Renal cortex interstitium (tissue), 11 donors: ENCODE data around the gene GNAT2. TPM values are rescaled to one million over a fixed set of nuclear protein-coding genes. Genes with fewer than 3 reads are reported as not detected.

ENCODE experiments used
- DNase-seq, 11 donors: peaks; one replicate each; pipeline ENCODE4 v3.0.0-alpha.2; 2013; ENCODE audit warnings: low read depth in 9 of 11, low spot score in 4 of 11; ENCODE audit errors: extremely low read depth in 1 of 11
- polyA plus RNA-seq, 3 donors: library from polyadenylated mRNA; unstranded; fragments of 120-200 nt; gene quantifications; one replicate each; pipeline ENCODE4 v1.2.1, GENCODE V29; 2013; ENCODE audit not compliant: insufficient read length in 3 of 3

GNAT2 gene
- polyA plus RNA-seq, 3 donors: not detected

DNA sequence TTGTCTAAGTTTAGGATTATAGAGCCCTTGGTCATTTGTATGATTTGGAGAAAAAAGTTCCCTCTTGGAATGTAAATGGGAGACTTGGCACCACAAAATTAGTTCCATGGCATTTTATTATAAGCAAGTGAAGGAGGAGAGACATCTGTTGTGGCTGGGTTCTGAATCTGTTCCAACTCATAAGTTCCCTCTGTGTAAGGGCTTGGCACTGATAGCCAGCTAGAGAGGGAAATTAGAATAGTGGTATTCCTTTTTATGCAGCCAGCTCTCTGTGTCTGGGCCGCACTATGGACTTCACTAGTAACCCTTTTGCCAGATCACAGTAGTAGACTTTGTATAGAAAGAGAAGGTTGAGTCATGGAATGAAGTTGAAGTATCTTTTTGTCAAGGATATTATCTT is 39.9 kb downstream of the GNAT2 start:
- no peak for DNase-seq

DNA sequence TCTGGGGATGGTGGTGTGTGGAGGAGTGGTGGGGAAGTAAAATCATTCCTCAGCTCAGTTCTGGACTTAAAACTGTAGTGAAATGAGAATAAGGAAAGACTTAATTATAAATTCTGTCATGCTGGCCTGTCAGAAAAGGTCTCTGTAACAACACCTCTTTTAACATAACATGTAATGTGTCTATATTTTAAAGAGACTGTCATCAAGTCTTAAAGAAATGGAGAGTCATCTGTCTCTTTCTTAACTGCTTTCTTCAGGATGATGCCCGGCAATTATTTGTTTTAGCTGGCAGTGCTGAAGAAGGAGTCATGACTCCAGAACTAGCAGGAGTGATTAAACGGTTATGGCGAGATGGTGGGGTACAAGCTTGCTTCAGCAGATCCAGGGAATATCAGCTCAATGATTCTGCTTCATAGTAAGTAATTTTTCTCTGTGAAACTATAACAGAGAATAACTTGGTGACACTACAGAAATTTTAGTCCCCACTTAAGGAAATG is 40.4 kb downstream of the GNAT2 start:
- DNase-seq: no peak

DNA sequence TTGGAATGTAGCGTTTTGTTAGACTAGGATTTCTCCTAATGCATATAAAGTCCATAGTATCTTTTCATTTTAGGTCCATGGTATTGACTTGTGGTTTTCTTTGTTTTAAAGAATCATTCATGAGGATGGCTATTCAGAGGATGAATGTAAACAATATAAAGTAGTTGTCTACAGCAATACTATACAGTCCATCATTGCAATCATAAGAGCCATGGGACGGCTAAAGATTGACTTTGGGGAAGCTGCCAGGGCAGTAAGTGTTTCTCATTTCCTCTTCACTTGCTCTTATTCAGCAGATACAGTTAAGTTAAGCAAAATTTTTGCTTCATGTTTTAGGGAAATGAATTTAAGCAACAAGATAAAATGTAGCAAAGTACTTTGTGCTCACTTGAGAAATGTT is 45.6 kb downstream of the GNAT2 start:
- DNase-seq: no peak

DNA sequence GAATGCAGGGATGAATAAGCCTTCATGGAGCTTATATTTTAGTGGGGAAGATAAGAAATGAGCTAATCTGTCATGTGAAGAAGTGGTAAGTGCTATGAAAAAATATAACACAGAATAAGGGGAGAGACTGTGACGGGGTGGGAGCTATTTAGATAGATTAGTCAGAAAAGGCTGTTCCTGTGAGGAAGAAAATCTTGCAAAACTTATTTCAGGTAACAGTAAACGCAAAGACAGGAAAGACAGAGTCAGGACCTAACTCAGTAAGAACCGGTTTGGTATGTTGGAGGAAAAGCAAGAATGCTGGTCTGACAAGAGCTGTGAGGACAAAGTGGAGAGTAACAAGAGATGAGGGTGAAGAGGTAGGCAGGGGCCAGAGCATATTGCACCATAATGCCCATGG is 49.0 kb downstream of the GNAT2 start:
- no peak for DNase-seq

DNA sequence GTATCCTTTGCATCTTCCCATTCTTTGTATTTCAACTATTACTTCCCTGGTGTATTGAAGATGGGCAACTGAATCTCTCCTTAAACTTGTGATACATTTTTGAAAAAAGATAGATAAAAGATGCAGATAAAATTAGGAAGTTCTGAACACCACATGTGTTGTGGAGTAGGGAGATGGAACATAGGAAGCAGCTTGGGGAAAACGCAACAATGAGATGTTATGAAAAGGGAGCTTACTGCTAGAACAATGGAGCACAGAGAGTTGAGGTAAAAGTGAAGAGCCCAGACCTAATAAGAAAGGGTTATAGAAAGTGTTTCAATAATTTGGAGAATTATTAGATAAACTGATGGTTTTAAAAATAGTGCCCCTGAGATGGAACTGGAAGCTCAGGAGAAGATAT is 50.1 kb downstream of the GNAT2 start:
- DNase-seq: no peak

DNA sequence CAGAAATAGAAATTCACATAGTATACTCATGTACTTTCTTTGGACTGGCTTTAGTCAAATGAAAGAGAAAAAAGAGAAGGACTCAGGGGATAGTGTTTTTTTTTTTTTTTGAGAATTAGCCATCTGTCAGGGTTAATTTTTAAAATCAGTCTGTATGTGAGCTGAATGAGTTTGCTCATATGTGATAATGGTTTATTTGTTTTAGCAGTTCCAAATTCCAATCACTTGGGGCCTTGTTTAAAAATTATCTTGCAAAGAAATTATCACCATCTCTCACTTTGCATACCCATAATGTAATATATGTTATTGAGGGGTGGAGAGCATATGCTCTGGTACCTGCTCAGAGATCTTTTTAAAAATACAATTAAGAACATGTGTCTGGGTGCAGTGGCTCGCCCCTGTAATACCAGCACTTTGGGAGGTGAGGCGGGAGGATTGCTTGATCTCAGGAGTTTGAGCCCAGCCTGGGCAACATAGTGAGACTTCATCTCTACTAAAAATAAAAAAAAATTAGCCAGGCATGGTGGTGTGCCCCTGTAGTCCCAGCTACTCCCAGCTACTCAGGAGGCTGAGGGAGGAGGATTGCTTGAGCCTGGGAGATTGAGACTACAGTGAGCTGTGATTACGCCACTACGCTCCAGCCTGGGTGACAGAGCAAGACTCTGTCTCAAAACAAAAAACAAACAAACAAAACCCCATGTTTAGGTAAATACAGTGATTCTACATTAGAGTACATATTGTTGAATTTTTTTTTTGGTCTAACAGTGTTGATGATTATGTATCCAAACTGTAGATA is 51.3 kb downstream of the GNAT2 start:
- no peak for DNase-seq

DNA sequence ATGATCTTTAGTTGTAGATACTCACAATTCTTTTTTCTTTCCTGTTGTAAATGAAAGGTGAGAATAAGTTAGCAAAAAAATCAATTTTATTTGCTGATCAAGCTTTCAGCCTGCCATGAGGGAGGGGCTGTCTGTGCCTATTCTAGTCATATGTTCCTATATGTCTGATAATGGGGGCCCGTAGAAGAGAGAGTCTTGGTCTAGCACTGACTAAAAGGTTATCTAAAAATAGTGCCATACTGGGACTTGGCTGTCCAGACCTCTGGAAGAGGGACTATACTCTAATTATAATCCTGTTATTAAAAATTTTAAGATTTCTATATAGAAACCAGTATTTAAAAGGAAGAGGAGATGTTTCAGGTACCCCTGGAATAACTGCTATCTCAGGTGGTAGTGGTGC is 52.4 kb downstream of the GNAT2 start:
- DNase-seq: no peak

DNA sequence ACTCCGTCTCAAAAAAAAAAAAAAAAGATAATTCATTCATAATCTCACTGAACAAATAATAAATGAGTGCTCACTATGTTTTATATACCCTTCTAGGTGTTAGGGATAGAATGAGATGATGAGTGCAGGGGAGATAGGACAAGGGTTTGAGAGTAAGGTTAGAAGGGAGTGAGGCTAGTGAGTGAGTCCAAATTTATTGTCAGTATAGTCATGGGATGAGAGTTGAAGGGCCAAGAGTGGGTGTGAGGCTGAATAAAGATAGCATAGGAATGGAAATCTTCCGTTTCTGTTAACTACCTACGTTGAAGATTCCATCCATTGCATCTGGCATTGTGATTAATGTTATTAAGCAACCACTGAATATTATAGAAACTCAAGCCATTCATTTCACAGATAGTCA is 54.2 kb downstream of the GNAT2 start:
- no peak for DNase-seq

DNA sequence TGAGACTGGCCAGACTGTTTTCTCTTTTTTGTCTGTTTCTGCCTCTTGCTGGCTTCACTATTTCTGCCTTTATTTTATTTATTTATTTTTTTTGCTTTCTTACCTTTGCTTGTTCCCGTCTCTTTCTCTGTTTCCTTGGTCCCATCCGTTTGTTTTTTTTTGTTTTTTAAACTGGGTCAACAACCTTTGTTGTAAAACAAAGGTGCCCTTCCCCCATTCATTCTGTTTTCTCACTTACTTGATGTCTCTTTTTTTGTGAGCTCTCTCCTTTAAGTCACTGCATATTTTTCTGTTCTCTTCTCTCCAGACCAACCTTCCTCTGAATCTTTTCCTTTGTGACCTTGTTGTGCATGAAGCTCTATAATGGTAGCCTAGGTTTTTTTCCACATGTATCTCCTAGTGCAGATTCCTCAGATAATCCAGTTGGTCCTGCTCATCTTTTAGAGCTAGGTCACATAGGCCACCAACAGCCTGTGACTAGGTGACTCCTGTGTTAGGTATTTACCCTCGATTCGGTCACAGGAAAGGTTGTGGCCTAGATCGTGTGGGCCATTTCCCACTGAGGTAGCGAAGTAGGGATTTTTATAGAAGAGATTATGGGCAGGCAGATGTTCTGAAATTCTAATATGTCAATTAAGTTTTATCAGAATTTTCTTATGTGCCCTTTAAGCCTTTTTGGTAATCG is 55.1 kb downstream of the GNAT2 start:
- no peak for DNase-seq

DNA sequence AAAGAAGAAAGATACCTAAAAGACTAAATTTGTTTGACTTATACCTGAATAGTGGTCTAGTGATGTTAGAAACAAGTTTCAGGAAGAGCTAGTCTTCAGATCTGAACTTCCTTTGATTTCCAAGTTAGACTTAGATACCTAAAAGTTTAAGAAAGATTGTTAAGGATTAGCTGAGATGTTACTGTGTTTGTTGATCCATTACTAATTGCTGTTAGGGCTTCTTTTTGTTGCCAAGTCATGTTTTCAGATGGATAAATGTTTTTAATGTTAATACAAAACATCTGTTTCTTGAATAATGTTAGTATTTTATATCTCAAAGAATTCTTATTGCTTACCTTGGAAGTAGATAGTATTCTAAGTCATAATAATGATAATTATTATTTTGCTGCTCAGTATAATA is 59.4 kb downstream of the GNAT2 start:
- DNase-seq: no peak

DNA sequence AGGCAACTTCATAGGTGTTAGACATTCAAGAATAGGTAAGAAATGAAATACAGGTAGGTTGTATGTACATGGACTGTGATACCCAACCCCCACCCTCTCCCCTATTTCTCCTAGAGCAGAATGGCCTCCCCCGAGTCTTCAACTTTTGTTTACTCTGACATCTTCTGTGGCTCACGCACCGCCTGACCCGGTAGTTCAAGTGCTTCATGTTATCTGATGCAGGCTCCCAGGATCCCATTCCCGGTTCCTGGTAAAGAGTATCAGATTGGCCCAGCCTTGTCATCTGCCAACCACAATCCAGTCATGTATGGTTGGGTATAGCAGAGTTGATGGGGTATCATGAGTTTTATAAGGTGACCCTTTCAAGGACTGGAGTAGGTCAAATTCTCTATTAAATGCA is 61.9 kb downstream of the GNAT2 start:
- DNase-seq: no peak

DNA sequence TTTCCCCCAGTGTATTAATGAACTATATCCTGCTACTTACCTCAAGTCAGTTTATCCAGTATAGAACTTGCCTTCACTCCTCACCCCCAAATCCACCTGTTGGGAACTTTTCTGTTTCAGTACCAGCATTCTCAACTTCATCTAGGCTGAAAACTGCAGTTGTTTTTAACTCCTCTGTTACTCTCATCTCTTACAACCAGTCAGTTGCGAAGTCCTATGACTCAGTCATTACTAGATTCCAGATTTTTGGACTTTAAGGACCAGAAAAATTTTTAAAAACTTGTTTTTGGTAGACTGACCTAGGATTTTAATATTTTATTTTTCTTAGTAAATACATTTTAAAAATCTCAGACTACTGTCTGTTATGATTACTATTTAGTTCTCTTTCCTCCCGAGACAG is 62.9 kb downstream of the GNAT2 start:
- no peak for DNase-seq

Other genes with a start within 250 kb of the GNAT2 start
- 10 to 100 TPM; 50.9 to 60.4 (median 53.3) TPM for gene SORT1, start 221.7 kb downstream of the GNAT2 start, polyA plus RNA-seq
- gene PSMA5, start 193.2 kb downstream of the GNAT2 start, polyA plus RNA-seq: 100 to 1,000 TPM in 2 of 3 donors, 10 to 100 TPM in 1; 96.1 to 128 (median 106) TPM
- 10 to 100 TPM in 2 of 3 donors, 1 to 10 TPM in 1; 8.6 to 15.0 (median 10.8) TPM for gene SYPL2, start 153.1 kb downstream of the GNAT2 start, polyA plus RNA-seq
- 10 to 100 TPM in 2 of 3 donors, 1 to 10 TPM in 1; 9.5 to 13.2 (median 12.3) TPM for gene ATXN7L2, start 135.7 kb downstream of the GNAT2 start, polyA plus RNA-seq
- gene CYB561D1, start 125.5 kb downstream of the GNAT2 start, polyA plus RNA-seq: 10 to 100 TPM in 1 of 3 donors, 1 to 10 TPM in 2; 8.7 to 10.9 (median 9.5) TPM
- gene AMIGO1, start 109.9 kb downstream of the GNAT2 start, polyA plus RNA-seq: 1 to 10 TPM; 6.2 to 8.1 (median 6.7) TPM
- under 1 TPM; 0.45 to 0.87 (median 0.78) TPM for gene GPR61, start 79.7 kb downstream of the GNAT2 start, polyA plus RNA-seq
- 10 to 100 TPM; 11.7 to 13.5 (median 12.1) TPM for gene GNAI3, start 71.0 kb downstream of the GNAT2 start, polyA plus RNA-seq
- 10 to 100 TPM; 46.8 to 65.3 (median 52.0) TPM for gene AMPD2, start 221 bp upstream of the GNAT2 start, polyA plus RNA-seq
- gene GSTM4, start 36.5 kb upstream of the GNAT2 start, polyA plus RNA-seq: 10 to 100 TPM; 57.8 to 63.2 (median 62.2) TPM
- 100 to 1,000 TPM; 190 to 270 (median 197) TPM for gene GSTM2, start 48.4 kb upstream of the GNAT2 start, polyA plus RNA-seq
- 100 to 1,000 TPM in 2 of 3 donors, 1 to 10 TPM in 1; 2.9 to 111 (median 105) TPM for gene GSTM1, start 68.2 kb upstream of the GNAT2 start, polyA plus RNA-seq
- 10 to 100 TPM; 42.1 to 65.8 (median 42.5) TPM for gene GSTM5, start 92.6 kb upstream of the GNAT2 start, polyA plus RNA-seq
- gene GSTM3, start 121.4 kb upstream of the GNAT2 start, polyA plus RNA-seq: 100 to 1,000 TPM; 168 to 208 (median 174) TPM
- 1 to 10 TPM in 1 of 3 donors, under 1 TPM in 2; 0.52 to 1.7 (median 0.62) TPM for gene EPS8L3, start 144.3 kb upstream of the GNAT2 start, polyA plus RNA-seq